GM08714 (cell line): ENCODE measurements around the gene RALGAPA2.
A peak's percentile ranks its signal among the peaks of the same experiment; 100 is the strongest.

Experiments
- H3K4me3 ChIP-seq: fragments of 200-500 bp; sonication (Bioruptor generic); 2 replicates; pipeline ENCODE4 v1.5.1; 2014; ENCODE audit warnings: mild to moderate bottlenecking, low read length, inconsistent platforms
- ZNF274 ChIP-seq: IDR thresholded peaks from 2 replicates; pipeline ENCODE4 v1.6.1; 2012; ENCODE audit warnings: mild to moderate bottlenecking, low read depth, low read length

Gene RALGAPA2

GRCh38 chr20:20495729-20496503 is 216.5 kb downstream of the RALGAPA2 start:
- TF ChIP-seq ZNF274 = no peak

GRCh38 chr20:20493701-20494100 is 218.7 kb downstream of the RALGAPA2 start:
- no peak overlapping the region for H3K4me3 ChIP-seq
- no peak for TF ChIP-seq ZNF274

More at GRCh38 chr20:20495729-20496503, 216.5 kb downstream of the RALGAPA2 start:
- H3K4me3 ChIP-seq = no peak overlapping the region

- H3K4me3 ChIP-seq = no peak overlapping the region
- no peak for TF ChIP-seq ZNF274
These were observed 219.7 kb downstream of the RALGAPA2 start for GRCh38 chr20:20492521-20493332.

- H3K4me3 ChIP-seq = no peak overlapping the region
- TF ChIP-seq ZNF274 = no peak
These were observed 220.6 kb downstream of the RALGAPA2 start for GRCh38 chr20:20491784-20492264.

- no peak overlapping the region for H3K4me3 ChIP-seq
- TF ChIP-seq ZNF274 = no peak
These were observed 221.2 kb downstream of the RALGAPA2 start for GRCh38 chr20:20491110-20491783.

- no peak for TF ChIP-seq ZNF274
- H3K4me3 ChIP-seq = no peak overlapping the region
These were observed 221.8 kb downstream of the RALGAPA2 start for GRCh38 chr20:20490673-20491072.

GRCh38 chr20:20489648-20490341 is 222.6 kb downstream of the RALGAPA2 start:
- TF ChIP-seq ZNF274 = no peak
- H3K4me3 ChIP-seq = 0 out of 2 replicates have a peak overlapping the region, but pooled peaks have one; percentile 10

- no peak overlapping the region; the same call in 1 of the 2 replicates for H3K4me3 ChIP-seq
- TF ChIP-seq ZNF274 = no peak
These were observed 223.4 kb downstream of the RALGAPA2 start for GRCh38 chr20:20489054-20489453.

GRCh38 chr20:20488388-20488787 is 224.1 kb downstream of the RALGAPA2 start:
- no peak for TF ChIP-seq ZNF274

GRCh38 chr20:20487811-20488210 is 224.6 kb downstream of the RALGAPA2 start:
- no peak for TF ChIP-seq ZNF274
- H3K4me3 ChIP-seq = no peak overlapping the region

More at GRCh38 chr20:20488388-20488787, 224.1 kb downstream of the RALGAPA2 start:
- H3K4me3 ChIP-seq = no peak overlapping the region; the same call in 1 of the 2 replicates

GRCh38 chr20:20483328-20483727 is 229.1 kb downstream of the RALGAPA2 start:
- H3K4me3 ChIP-seq = no peak overlapping the region
- no peak for TF ChIP-seq ZNF274

GRCh38 chr20:20482453-20482852 is 230.0 kb downstream of the RALGAPA2 start:
- H3K4me3 ChIP-seq = no peak overlapping the region
- TF ChIP-seq ZNF274 = no peak

- no peak for TF ChIP-seq ZNF274
- H3K4me3 ChIP-seq = no peak overlapping the region
These were observed 231.8 kb downstream of the RALGAPA2 start for GRCh38 chr20:20480689-20481088.
